GM13977 (cell line): Measurements from ENCODE around the gene CHSY1.

Source experiments
- DNase-seq: peaks from one replicate; pipeline ENCODE4 v3.0.0; 2012; ENCODE audit warnings: low spot score
- in situ Hi-C: fragments of 300-500 bp; cut with MboI; formaldehyde crosslinking; loops from one replicate; pipeline ENCODE4 v1.12.0; 2022; ENCODE audit warnings: low sequenced_read_pairs, low pct_unique_long_range_greater_than_20kb, mixed read lengths, inconsistent platforms; ENCODE audit not compliant: unreplicated experiment
- TF ChIP-seq, protein P1 (sequence below): IDR thresholded peaks from 2 replicates; pipeline ENCODE4 v1.5.1; 2012; ENCODE audit warnings: mild to moderate bottlenecking, control low read depth; ENCODE audit not compliant: insufficient read depth; ENCODE audit errors: extremely low read depth, missing control alignments

CHSY1 gene

DNA sequence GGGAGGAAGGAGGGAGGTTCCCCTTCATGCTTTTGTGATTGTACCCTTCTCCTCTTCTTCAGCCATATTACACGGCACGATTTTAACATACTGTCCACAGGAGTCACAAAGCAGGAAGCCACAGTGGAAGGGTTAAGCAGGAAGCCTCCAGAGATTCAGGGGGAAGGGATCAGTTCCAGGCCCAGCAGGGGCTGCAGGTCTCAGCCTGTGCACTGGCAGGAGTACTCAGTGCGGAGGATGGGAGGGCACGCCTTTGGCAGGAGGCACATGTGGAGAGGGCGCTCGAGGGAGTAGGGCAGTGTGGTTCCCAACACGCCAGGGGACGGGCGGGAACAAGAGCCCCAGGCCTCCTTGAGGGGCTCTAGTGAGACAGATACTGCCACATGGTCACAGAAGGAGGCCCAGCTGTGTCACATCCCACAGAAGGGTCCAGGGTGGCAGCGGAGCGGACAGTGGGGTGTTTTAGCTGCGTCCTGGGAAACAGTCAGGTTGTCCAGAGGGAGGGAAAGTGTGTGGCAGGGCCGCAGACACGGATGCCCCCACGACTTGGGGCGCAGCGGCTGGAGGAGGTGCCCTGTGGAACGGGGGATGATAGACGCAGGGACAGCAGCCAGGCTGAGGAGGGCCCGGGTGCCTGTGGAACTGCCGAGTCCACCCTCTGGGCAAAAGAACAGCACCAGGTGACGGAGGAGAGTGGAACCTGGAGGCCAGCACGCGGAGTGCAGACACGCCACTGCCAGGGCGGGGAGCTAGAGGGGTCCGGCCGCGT, 77.5 kb downstream of the CHSY1 start:
- TF ChIP-seq, protein P1, sequence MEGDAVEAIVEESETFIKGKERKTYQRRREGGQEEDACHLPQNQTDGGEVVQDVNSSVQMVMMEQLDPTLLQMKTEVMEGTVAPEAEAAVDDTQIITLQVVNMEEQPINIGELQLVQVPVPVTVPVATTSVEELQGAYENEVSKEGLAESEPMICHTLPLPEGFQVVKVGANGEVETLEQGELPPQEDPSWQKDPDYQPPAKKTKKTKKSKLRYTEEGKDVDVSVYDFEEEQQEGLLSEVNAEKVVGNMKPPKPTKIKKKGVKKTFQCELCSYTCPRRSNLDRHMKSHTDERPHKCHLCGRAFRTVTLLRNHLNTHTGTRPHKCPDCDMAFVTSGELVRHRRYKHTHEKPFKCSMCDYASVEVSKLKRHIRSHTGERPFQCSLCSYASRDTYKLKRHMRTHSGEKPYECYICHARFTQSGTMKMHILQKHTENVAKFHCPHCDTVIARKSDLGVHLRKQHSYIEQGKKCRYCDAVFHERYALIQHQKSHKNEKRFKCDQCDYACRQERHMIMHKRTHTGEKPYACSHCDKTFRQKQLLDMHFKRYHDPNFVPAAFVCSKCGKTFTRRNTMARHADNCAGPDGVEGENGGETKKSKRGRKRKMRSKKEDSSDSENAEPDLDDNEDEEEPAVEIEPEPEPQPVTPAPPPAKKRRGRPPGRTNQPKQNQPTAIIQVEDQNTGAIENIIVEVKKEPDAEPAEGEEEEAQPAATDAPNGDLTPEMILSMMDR: no peak
- in situ Hi-C loops: no loop called here
- DNase-seq: no peak

DNA sequence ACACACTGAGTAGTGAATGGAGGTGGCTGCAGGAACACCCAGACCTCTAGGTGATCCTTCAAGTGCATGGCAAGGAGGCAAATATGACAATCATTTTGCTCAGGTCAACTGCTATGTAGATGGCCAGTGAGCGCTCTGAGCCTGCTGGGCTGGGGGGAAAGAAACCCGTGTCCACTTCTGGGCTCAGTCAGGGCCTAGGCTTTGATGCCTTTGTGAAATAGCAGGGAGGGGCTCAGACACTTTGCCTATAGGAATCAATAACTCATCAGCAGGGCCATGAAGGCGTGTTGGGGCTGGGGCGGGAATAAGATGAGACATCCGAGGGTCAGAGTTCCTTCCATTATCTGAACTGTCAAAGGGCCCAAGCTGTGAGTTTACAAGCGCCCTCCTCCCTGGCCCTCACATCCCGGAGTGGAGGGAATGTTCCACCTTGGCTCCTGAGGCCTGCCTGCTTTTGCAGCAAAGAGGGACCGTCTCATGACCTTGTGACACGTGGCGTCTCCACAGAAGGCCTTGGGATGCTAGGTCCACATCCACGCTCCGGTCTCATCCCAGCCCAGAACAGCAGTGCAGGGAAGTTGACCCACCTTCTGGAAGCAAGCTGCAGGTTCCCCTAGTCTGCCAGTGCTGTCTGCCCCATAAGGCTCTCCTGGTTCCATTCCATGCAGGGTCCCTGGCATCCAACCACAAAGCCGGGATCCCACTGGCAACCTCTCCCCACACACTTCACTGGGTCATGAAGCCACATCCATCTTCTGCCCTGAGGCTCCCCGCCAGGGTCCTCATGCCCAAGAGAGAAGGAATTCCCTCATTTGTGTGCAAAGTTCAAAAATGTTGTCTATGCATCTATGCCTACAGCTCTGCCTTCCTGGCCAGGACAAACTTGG, 78.4 kb downstream of the CHSY1 start:
- in situ Hi-C loops: no loop called here
- TF ChIP-seq, protein P1: no peak
- DNase-seq: no peak

- no peak for DNase-seq
- TF ChIP-seq, protein P1: no peak
- in situ Hi-C loops: no loop called here
Observed at GRCh38 chr15:101172501-101173071, 79.3 kb downstream of the CHSY1 start.

DNA sequence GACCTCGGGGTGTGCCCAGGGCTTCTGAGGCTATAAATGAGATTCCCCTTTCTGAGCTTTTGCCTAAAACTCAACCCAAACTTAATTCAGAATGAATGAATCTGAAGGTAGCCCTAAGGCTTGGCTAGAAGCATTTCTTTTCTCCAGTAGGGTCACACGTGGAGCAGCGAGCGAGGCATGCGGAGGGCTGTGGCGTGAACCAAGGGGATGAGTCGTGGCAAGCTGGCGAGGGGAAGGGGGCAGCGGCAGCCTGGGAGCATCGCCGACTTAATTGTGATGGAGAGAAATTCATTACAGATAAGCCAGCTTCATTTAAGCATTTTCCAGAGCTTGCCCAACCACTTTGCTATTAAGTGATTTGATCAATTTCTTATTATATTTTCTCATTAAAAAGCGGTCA, 79.9 kb downstream of the CHSY1 start:
- DNase-seq: no peak
- TF ChIP-seq, protein P1: no peak
- in situ Hi-C loops: no loop called here

DNA sequence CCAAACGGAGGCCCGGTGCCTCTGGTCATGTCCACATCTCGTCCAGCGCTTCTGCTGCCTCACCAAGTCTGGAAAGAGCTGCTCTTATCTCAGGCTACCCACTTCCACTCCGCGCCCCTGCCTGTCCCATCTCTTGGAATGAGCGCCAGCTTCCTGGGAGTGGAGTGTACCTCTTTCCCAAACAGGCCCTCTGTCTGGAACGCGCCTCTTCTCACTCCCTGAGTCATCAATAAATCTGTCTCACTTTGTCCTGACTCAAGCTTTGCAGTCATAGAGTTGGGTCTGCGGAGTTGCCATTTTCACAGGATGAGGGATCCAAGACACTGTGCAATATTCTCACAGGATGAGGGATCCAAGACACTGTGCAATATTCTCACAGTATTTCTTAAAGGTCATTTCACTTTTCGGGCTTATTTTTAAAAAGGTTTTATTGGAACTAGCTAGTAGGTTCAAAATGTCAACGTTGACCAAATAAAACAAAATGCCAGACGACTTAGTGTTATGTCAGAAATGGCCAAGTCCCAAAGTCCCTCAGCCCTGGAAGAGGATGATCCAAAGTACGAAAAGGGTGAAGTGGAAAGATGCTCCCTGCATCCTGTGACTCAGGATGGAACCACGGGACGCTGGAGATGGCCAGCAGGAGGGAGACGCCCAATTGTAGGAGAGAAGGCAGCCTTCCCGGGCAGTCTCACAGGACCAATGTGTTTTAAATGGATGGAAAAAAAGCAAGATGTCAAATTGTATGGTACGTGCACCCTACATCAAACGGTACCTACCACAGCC, 81.1 kb downstream of the CHSY1 start:
- DNase-seq: no peak
- in situ Hi-C loops: no loop called here
- TF ChIP-seq, protein P1: no peak
